ENCODE measurements around the gene RXRA.

DNA sequence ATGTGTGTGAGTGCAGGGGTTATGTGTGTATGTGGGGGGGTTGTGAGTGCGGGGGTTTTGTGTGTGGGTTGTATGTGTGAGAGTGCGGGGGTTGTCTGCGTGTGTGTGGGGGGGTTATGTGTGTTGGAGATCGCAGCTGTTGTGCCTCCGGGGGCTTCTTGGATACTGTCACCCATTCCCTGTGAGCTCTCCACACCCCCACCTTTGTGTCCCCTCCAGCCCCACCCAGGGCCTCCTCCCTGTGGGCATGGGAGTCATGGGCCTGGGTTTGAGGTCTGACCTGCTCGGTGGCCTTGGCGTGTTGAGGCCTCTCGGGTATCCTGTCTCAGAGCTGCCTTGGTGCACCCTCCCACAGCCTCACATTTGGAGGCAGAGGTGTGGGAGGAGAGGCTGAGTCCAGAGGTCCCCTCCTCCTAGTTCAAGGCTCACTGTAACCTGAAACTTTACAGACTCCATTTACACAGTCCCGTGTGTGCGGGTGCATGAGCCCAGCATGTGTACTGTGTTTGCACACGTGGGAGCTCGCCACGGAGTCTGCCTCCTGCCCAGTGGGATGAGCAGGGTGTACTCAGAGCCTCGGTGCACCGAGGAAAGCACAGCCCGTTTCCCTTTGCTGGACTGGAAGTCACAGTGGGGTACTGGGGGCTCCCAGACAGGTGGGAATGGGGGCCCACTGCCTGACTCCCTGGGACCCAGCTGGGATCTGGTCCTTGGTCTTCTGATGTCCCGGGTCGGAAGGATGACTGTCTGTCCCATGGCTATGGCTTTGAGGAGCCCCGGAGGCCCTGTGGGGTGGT lies 43.4 kb downstream of the RXRA start:
- TF ChIP-seq POLR2A (IDR thresholded peaks at IDR 0.05), result no peak
- TF ChIP-seq, protein P1, sequence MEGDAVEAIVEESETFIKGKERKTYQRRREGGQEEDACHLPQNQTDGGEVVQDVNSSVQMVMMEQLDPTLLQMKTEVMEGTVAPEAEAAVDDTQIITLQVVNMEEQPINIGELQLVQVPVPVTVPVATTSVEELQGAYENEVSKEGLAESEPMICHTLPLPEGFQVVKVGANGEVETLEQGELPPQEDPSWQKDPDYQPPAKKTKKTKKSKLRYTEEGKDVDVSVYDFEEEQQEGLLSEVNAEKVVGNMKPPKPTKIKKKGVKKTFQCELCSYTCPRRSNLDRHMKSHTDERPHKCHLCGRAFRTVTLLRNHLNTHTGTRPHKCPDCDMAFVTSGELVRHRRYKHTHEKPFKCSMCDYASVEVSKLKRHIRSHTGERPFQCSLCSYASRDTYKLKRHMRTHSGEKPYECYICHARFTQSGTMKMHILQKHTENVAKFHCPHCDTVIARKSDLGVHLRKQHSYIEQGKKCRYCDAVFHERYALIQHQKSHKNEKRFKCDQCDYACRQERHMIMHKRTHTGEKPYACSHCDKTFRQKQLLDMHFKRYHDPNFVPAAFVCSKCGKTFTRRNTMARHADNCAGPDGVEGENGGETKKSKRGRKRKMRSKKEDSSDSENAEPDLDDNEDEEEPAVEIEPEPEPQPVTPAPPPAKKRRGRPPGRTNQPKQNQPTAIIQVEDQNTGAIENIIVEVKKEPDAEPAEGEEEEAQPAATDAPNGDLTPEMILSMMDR (IDR thresholded peaks at IDR 0.05), result no peak
- TF ChIP-seq EP300 (IDR thresholded peaks at IDR 0.05), result no peak
